Heart right ventricle (tissue), 12 donors: ENCODE results near the gene PDE9A. TPM values are rescaled to one million over a fixed set of nuclear protein-coding genes. Genes with fewer than 3 reads are reported as not detected.

Source experiments
- polyA plus RNA-seq, 2 donors: library from polyadenylated mRNA; stranded (reverse); fragments of 200-250 nt; gene quantifications; one replicate each; pipeline ENCODE4 v1.2.3, GENCODE V29; 2013
- total RNA-seq, 10 donors: library from RNA; stranded (reverse); fragmentation: NEBNext Ultra II Directional in 3 of 10; extraction: Animal tissue kit (Norgen Biotek cat#: 25700) in 3 of 10; gene quantifications; one replicate each; pipeline versions ENCODE4 v1.2.1 to v1.2.4, GENCODE V29; 2021 to 2023
- donor health status: ischemic (EF 13 %, LVEDD 7.1; RV severe dilation, severe dysfunction).
- donor health status: healthy with polysubstance abuse.
- donor health status: DM: no; HTN: yes; CAD: no.
- donor health status: DM: no; HTN: no; CAD: no.
- donor health status: ischemic (EF 25% LVEDD 6.9; RV normal size, moderate dysfunction).
- donor health status: ischemic (EF 25% LVEDD 5.7; RV mildly dilated, moderate dysfunction).
- donor health status: healthy.
- donor health status: nonischemic (EF 11% LVEDD 7.7; RV severe dilation, severe dysfunction).
- donor health status: DM: yes; HTN: yes; CAD: no.
- donor health status: PGD.
- donor health status: ischemic (EF 29% LVEDD 5.4; RV normal size, mild dysfunction).
- donor health status: nonischemic (EF 23%, LVEDD 6.1; RV moderate dilation, normal function).

The PDE9A gene
- total and polyA plus RNA-seq, 12 donors = 1.2 to 7.0 (median 2.2) TPM

Other genes starting within 250 kb of the PDE9A start
- 1 to 10 TPM in 1 of 10 donors, under 1 TPM in 2, not detected in 7; 0.15 to 1.3 (median 0.69) TPM for gene UBASH3A, start 249.7 kb upstream of the PDE9A start, total RNA-seq
- gene UBASH3A, start 249.7 kb upstream of the PDE9A start, polyA plus RNA-seq = under 1 TPM; 0.09 to 0.15 TPM
- gene RSPH1, start 157.4 kb upstream of the PDE9A start, total RNA-seq = under 1 TPM in 2 of 10 donors, not detected in 8; 0.20 to 0.36 TPM
- under 1 TPM in 1 of 2 donors, not detected in 1; 0.06 TPM for gene RSPH1, start 157.4 kb upstream of the PDE9A start, polyA plus RNA-seq
- gene SLC37A1, start 139.8 kb upstream of the PDE9A start, total RNA-seq = 10 to 100 TPM in 1 of 10 donors, 1 to 10 TPM in 9; 3.7 to 13.2 (median 5.7) TPM
- gene SLC37A1, start 139.8 kb upstream of the PDE9A start, polyA plus RNA-seq = 1 to 10 TPM; 1.8 to 2.6 TPM
- gene WDR4, start 225.9 kb downstream of the PDE9A start, total RNA-seq = 1 to 10 TPM; 3.7 to 9.6 (median 4.5) TPM
- gene WDR4, start 225.9 kb downstream of the PDE9A start, polyA plus RNA-seq = 1 to 10 TPM; 4.0 to 9.8 TPM
- gene NDUFV3, start 239.7 kb downstream of the PDE9A start, total RNA-seq = 10 to 100 TPM; 42.6 to 63.7 (median 52.2) TPM
- gene NDUFV3, start 239.7 kb downstream of the PDE9A start, polyA plus RNA-seq = 10 to 100 TPM; 25.9 to 57.1 TPM